ENCODE measurements around the gene PRKG1. TPM values are rescaled to one million over a fixed set of nuclear protein-coding genes. Genes with fewer than 3 reads are reported as not detected.

PRKG1 gene
- total and polyA plus RNA-seq, 2 of the 8 experiments (the other 6 are each of a cell fraction or from before 2014, with no cell fraction given), result 4.2 to 15.2 TPM

GRCh38 chr10:51532044-51532443 lies 457.8 kb downstream of the PRKG1 start (continued):
- TF ChIP-seq, protein P1, sequence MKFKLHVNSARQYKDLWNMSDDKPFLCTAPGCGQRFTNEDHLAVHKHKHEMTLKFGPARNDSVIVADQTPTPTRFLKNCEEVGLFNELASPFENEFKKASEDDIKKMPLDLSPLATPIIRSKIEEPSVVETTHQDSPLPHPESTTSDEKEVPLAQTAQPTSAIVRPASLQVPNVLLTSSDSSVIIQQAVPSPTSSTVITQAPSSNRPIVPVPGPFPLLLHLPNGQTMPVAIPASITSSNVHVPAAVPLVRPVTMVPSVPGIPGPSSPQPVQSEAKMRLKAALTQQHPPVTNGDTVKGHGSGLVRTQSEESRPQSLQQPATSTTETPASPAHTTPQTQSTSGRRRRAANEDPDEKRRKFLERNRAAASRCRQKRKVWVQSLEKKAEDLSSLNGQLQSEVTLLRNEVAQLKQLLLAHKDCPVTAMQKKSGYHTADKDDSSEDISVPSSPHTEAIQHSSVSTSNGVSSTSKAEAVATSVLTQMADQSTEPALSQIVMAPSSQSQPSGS (IDR thresholded peaks at IDR 0.05; ENCODE audit: low read length), result no peak
- TF ChIP-seq EZH2 (IDR thresholded peaks at IDR 0.05; ENCODE audit: low read depth, low read length, severe bottlenecking), result no peak
- TF ChIP-seq SIRT6 (IDR thresholded peaks at IDR 0.05; ENCODE audit: low read length), result no peak
- no peak for TF ChIP-seq HDAC2 (IDR thresholded peaks at IDR 0.05; ENCODE audit: borderline replicate concordance in 1 of 2, low read depth in 2 of 2, low read length in 2 of 2)

Measured in H1 (cell line).